Astrocyte (in vitro differentiated cells and primary cell): ENCODE measurements around the gene LRTM2. TPM values are rescaled to one million over a fixed set of nuclear protein-coding genes. Genes with fewer than 3 reads are reported as not detected.

Experiments
- DNase-seq: peaks from one replicate; pipeline ENCODE4 v3.0.0-alpha.2; 2010; ENCODE audit warnings: low read depth
- FAIRE-seq: peaks from 2 replicates; lab custom pipeline; 2011; peaks lifted over from hg19 to GRCh38; lab: Jason Lieb, UNC
- H2AFZ ChIP-seq: 2 replicates; pipeline ENCODE4 v1.6.0; 2012; ENCODE audit warnings: low read depth, low read length, inconsistent platforms
- H3K27ac ChIP-seq: 2 replicates; pipeline ENCODE4 v1.5.1; 2011; ENCODE audit warnings: low read depth, low read length, inconsistent platforms
- H3K27me3 ChIP-seq: 2 replicates; pipeline ENCODE4 v1.6.0; 2011; ENCODE audit warnings: low read length, inconsistent platforms; ENCODE audit not compliant: insufficient read depth
- H3K36me3 ChIP-seq: 2 replicates; pipeline ENCODE4 v1.5.1; 2011; ENCODE audit warnings: low read length, inconsistent platforms; ENCODE audit not compliant: insufficient read depth
- H3K4me1 ChIP-seq: 2 replicates; pipeline ENCODE4 v1.5.1; 2011; ENCODE audit warnings: low read length, inconsistent platforms; ENCODE audit not compliant: insufficient read depth
- H3K4me2 ChIP-seq: 2 replicates; pipeline ENCODE4 v1.6.0; 2012; ENCODE audit warnings: low read length, inconsistent platforms
- H3K4me3 ChIP-seq: 2 replicates; pipeline ENCODE4 v1.5.1; 2011; ENCODE audit warnings: low read depth, mild to moderate bottlenecking, low read length, inconsistent platforms; ENCODE audit not compliant: insufficient read depth
- H3K79me2 ChIP-seq: 2 replicates; pipeline ENCODE4 v1.6.0; 2012; ENCODE audit warnings: mild to moderate bottlenecking, low read length, inconsistent platforms; ENCODE audit not compliant: insufficient read depth
- H3K9ac ChIP-seq: 2 replicates; pipeline ENCODE4 v1.6.0; 2012; ENCODE audit warnings: mild to moderate bottlenecking, low read length, inconsistent platforms
- H3K9me3 ChIP-seq: 2 replicates; pipeline ENCODE4 v1.5.1; 2012; ENCODE audit warnings: low read depth, mild to moderate bottlenecking, low read length, inconsistent platforms; ENCODE audit not compliant: insufficient read depth
- H4K20me1 ChIP-seq: 2 replicates; pipeline ENCODE4 v1.6.0; 2012; ENCODE audit warnings: low read length, inconsistent platforms; ENCODE audit not compliant: insufficient read depth
- H3K27ac Mint-ChIP-seq: one replicate; pipeline ENCODE4 v1.8.0; 2021; ENCODE audit warnings: mild to moderate bottlenecking, mixed read lengths; ENCODE audit not compliant: unreplicated experiment
- H3K27me3 Mint-ChIP-seq: one replicate; pipeline ENCODE4 v1.8.0; 2021; ENCODE audit warnings: low read depth, mixed read lengths; ENCODE audit not compliant: unreplicated experiment
- H3K36me3 Mint-ChIP-seq: one replicate; pipeline ENCODE4 v1.8.0; 2021; ENCODE audit warnings: low read depth, mixed read lengths; ENCODE audit not compliant: unreplicated experiment
- H3K4me1 Mint-ChIP-seq: one replicate; pipeline ENCODE4 v1.8.0; 2021; ENCODE audit warnings: low read depth, mixed read lengths; ENCODE audit not compliant: unreplicated experiment
- H3K4me3 Mint-ChIP-seq: one replicate; pipeline ENCODE4 v1.8.0; 2021; ENCODE audit warnings: mild to moderate bottlenecking, moderate library complexity, mixed read lengths; ENCODE audit not compliant: unreplicated experiment
- H3K9me3 Mint-ChIP-seq: one replicate; pipeline ENCODE4 v1.8.0; 2021; ENCODE audit warnings: mild to moderate bottlenecking, mixed read lengths; ENCODE audit not compliant: unreplicated experiment
- EZH2 ChIP-seq: IDR thresholded peaks from 2 replicates; pipeline ENCODE4 v1.6.1; 2012; ENCODE audit warnings: mild to moderate bottlenecking, low read length, inconsistent platforms; ENCODE audit not compliant: insufficient read depth
- total RNA-seq: library from RNA; stranded (reverse); gene quantifications from 2 replicates; pipeline ENCODE4 v1.2.1, GENCODE V29; 2021
- TF ChIP-seq, protein P1 (sequence below): IDR thresholded peaks from 2 replicates; pipeline ENCODE4 v1.5.1; 2011; ENCODE audit warnings: low read depth, mild to moderate bottlenecking, inconsistent platforms, low read length, moderate library complexity; ENCODE audit not compliant: insufficient read depth

The LRTM2 gene
- total RNA-seq, 1 donor from 2014 or later: not detected

DNA sequence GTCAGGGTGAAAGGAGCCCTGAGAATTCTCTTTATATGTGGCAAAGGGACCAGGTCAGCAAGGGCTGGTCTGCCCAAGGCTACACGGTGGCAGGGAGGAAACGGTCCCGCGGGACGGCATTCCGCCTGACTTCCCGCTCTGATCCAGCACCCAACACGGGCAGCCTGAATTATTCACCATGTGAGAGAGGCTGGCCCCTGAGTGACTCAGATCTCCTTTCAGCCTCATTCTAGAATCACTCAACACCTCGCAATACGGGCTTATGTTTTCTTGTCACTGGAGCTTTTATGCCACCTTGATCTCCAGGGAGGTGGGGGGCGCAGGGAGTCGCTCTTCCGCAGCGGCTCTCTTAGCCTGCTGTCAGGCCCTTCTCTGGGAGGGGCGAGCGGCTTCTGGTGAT lies 8.5 kb downstream of the LRTM2 start:
- Mint-ChIP-seq H3K36me3 (no peaks in the 10 kb centered on the region), H3K9me3 (no peaks in the 10 kb centered on the region), H3K4me3 (no peak overlapping the region), H3K27ac (no peak overlapping the region), H3K4me1 (no peaks in the 10 kb centered on the region), H3K27me3 (peaks cover 61% of the 10 kb centered on the region)
- H3K27me3 ChIP-seq: peaks cover 30% of the 10 kb centered on the region
- TF ChIP-seq EZH2: no peak
- TF ChIP-seq, protein P1, sequence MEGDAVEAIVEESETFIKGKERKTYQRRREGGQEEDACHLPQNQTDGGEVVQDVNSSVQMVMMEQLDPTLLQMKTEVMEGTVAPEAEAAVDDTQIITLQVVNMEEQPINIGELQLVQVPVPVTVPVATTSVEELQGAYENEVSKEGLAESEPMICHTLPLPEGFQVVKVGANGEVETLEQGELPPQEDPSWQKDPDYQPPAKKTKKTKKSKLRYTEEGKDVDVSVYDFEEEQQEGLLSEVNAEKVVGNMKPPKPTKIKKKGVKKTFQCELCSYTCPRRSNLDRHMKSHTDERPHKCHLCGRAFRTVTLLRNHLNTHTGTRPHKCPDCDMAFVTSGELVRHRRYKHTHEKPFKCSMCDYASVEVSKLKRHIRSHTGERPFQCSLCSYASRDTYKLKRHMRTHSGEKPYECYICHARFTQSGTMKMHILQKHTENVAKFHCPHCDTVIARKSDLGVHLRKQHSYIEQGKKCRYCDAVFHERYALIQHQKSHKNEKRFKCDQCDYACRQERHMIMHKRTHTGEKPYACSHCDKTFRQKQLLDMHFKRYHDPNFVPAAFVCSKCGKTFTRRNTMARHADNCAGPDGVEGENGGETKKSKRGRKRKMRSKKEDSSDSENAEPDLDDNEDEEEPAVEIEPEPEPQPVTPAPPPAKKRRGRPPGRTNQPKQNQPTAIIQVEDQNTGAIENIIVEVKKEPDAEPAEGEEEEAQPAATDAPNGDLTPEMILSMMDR: no peak
- no peaks in the 10 kb centered on the region for H3K36me3 ChIP-seq
- DNase-seq (no peak), FAIRE-seq (no peak)
- H3K4me2 ChIP-seq: no peak overlapping the region
- H3K9ac ChIP-seq: no peak overlapping the region
- H3K27ac ChIP-seq: no peak overlapping the region
- H3K79me2 ChIP-seq: no peaks in the 10 kb centered on the region
- no peaks in the 10 kb centered on the region for H3K9me3 ChIP-seq
- no peaks in the 10 kb centered on the region for H4K20me1 ChIP-seq
- no peak overlapping the region for H3K4me3 ChIP-seq
- no peak overlapping the region for H2AFZ ChIP-seq
- no peaks in the 10 kb centered on the region for H3K4me1 ChIP-seq

- no peaks in the 10 kb centered on the region for H3K9me3 ChIP-seq
- Mint-ChIP-seq H3K27me3 (peaks cover 61% of the 10 kb centered on the region), H3K27ac (no peak overlapping the region), H3K4me1 (no peaks in the 10 kb centered on the region), H3K36me3 (no peaks in the 10 kb centered on the region), H3K4me3 (no peak overlapping the region), H3K9me3 (no peaks in the 10 kb centered on the region)
- no peak overlapping the region for H3K4me3 ChIP-seq
- H3K4me2 ChIP-seq: no peak overlapping the region
- H4K20me1 ChIP-seq: no peaks in the 10 kb centered on the region
- peaks cover 27% of the 10 kb centered on the region for H3K27me3 ChIP-seq
- no peak overlapping the region for H2AFZ ChIP-seq
- no peaks in the 10 kb centered on the region for H3K4me1 ChIP-seq
- no peak overlapping the region for H3K9ac ChIP-seq
- DNase-seq: no peak
- no peak for TF ChIP-seq EZH2
- TF ChIP-seq, protein P1: no peak
- no peaks in the 10 kb centered on the region for H3K79me2 ChIP-seq
- FAIRE-seq: no peak
- H3K36me3 ChIP-seq: no peaks in the 10 kb centered on the region
- H3K27ac ChIP-seq: no peak overlapping the region
Observed at GRCh38 chr12:1829306-1829900, 9.0 kb downstream of the LRTM2 start.

- H3K27me3 Mint-ChIP-seq: peaks cover 62% of the 10 kb centered on the region
- H3K4me3 Mint-ChIP-seq: no peak overlapping the region
- H2AFZ ChIP-seq: no peak overlapping the region
- TF ChIP-seq EZH2: no peak
- TF ChIP-seq, protein P1: no peak
- H3K4me1 Mint-ChIP-seq: no peaks in the 10 kb centered on the region
- no peaks in the 10 kb centered on the region for H4K20me1 ChIP-seq
- H3K4me2 ChIP-seq: no peak overlapping the region
- no peak overlapping the region for H3K27ac Mint-ChIP-seq
- FAIRE-seq (no peak), DNase-seq (no peak)
- H3K4me1 ChIP-seq: no peaks in the 10 kb centered on the region
- H3K27ac ChIP-seq: no peak overlapping the region
- H3K36me3 ChIP-seq: no peaks in the 10 kb centered on the region
- H3K9me3 ChIP-seq: no peaks in the 10 kb centered on the region
- no peaks in the 10 kb centered on the region for H3K36me3 Mint-ChIP-seq
- H3K9me3 Mint-ChIP-seq: no peaks in the 10 kb centered on the region
- H3K27me3 ChIP-seq: peaks cover 26% of the 10 kb centered on the region
- H3K4me3 ChIP-seq: no peak overlapping the region
- H3K79me2 ChIP-seq: no peaks in the 10 kb centered on the region
- no peak overlapping the region for H3K9ac ChIP-seq
Observed at GRCh38 chr12:1830401-1830845, 10.1 kb downstream of the LRTM2 start.
